ENCODE data around the gene POC1A.

- TF ChIP-seq POLR2A (IDR thresholded peaks at IDR 0.05; ENCODE audit: low read length), result no peak
- TF ChIP-seq GATA1 (IDR thresholded peaks at IDR 0.05; ENCODE audit: low read depth, low read length), result no peak
Measured at GRCh38 chr3:52146811-52147210, 7.4 kb downstream of the POC1A start.

All from erythroblast (primary cell).